Stimulated activated CD4-positive, alpha-beta T cell treated with anti-CD3 and anti-CD28 coated beads, Interleukin-12 subunit alpha, Interleukin-12 subunit beta, amount 100 ng/mL, for 24 hours (primary cell): ENCODE data around the gene SYT11.
"Not testable (repeated sequence)": the region's sequence is repeated elsewhere in the genome, so short reads cannot be mapped to it uniquely, and the experiment has no call there.

Experiments used
- DNase-seq, 2 experiments: peaks; one replicate each; pipeline ENCODE4 v3.0.0-alpha.2; 2020; ENCODE audit warnings: low read depth in 2 of 2

SYT11 gene

GRCh38 chr1:155859234-155859829 is at the start of gene SYT11:
TSS of gene SYT11 (plus strand) at chr1:155859567. CDS start at chr1:155859762, 195 bp downstream.
- peak; percentile 87 to 95 for DNase-seq

- no peak for DNase-seq
These were observed 46.5 kb upstream of the SYT11 start for GRCh38 chr1:155812878-155813277.

- no peak for DNase-seq
These were observed 45.7 kb upstream of the SYT11 start for GRCh38 chr1:155813672-155814071.

- no peak for DNase-seq
These were observed 43.0 kb upstream of the SYT11 start for GRCh38 chr1:155816351-155816750.

- DNase-seq, result no peak
These were observed 31.9 kb upstream of the SYT11 start for GRCh38 chr1:155827450-155827849.

GRCh38 chr1:155831279-155831976 is 27.9 kb upstream of the SYT11 start:
- DNase-seq, result no peak

GRCh38 chr1:155833665-155834295 is 25.6 kb upstream of the SYT11 start:
- no peak for DNase-seq

- DNase-seq, result no peak
These were observed 25.0 kb upstream of the SYT11 start for GRCh38 chr1:155834296-155834926.

- not testable (repeated sequence) for DNase-seq
These were observed 24.4 kb upstream of the SYT11 start for GRCh38 chr1:155834927-155835399.

GRCh38 chr1:155835548-155835947 is 23.8 kb upstream of the SYT11 start:
- DNase-seq, result no peak

- DNase-seq, result no peak
These were observed 19.0 kb upstream of the SYT11 start for GRCh38 chr1:155840386-155840785.

GRCh38 chr1:155844860-155845421 is 14.4 kb upstream of the SYT11 start:
- DNase-seq, result no peak

GRCh38 chr1:155847823-155848529 is 11.4 kb upstream of the SYT11 start:
- DNase-seq, result no peak

GRCh38 chr1:155850345-155850744 is 9.0 kb upstream of the SYT11 start:
- DNase-seq, result no peak

- no peak for DNase-seq
These were observed 3.0 kb upstream of the SYT11 start for GRCh38 chr1:155856257-155856974.

GRCh38 chr1:155856975-155857930 is 2.1 kb upstream of the SYT11 start, which contains the start of gene GON4L:
TSS of gene GON4L (minus strand) at chr1:155857214. CDS start at chr1:155853780, 3,434 bp downstream.
- peak; percentile 78 to 83 for DNase-seq

GRCh38 chr1:155858800-155859233 is 550 bp upstream of the SYT11 start:
- peak in 1 of 2 experiments; percentile 7 for DNase-seq

- peak in 1 of 2 experiments; percentile 32 for DNase-seq
These were observed 809 bp downstream of the SYT11 start for GRCh38 chr1:155859881-155860871.
